GM21526 (cell line): ENCODE data around the gene BAD.

Source experiments
- ATAC-seq: cut with Tn5 transposase; IDR thresholded peaks from one replicate; pipeline ENCODE4 v1.9.1; 2021; ENCODE audit warnings: moderate library complexity; ENCODE audit not compliant: unreplicated experiment, low FRiP score

The BAD gene

DNA sequence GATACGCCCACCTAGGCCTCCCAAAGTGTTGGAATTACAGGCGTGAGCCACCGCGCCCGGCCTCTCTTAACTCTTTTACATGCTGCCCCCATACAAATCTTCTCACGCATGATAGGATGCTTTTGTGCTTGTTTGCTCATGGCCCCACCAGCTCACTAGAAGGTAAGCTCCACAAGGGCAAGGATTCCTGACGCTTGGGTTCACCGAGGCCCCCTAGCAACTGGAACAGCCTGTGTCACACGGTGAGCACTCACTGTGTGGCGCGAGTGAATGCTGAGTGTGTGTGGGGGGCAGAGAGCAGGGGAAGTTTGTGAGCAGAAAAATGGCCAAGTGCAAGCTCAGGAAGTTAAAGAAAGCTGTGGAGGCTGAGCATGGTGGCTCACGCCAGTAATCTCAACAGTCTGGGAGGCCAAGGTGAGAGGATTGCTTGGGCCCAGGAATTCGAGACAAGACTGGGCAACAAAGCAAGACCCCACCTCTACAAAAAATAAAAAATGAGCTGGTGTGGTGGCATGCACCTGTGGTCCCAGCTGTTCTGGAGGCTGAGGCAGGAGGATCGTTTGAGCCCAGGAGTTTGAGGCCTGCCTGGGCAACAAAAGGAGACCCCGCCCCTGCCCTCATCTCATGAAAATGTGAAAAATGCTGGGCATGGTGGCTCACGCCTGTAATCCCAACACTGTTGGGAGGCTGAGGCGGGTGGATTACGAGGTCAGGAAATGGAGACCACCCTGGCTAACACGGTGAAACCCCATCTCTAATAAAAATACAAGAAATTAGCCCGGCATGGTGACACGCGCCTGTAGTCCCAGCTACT lies 2.3 kb downstream of the BAD start:
- no peak for ATAC-seq

DNA sequence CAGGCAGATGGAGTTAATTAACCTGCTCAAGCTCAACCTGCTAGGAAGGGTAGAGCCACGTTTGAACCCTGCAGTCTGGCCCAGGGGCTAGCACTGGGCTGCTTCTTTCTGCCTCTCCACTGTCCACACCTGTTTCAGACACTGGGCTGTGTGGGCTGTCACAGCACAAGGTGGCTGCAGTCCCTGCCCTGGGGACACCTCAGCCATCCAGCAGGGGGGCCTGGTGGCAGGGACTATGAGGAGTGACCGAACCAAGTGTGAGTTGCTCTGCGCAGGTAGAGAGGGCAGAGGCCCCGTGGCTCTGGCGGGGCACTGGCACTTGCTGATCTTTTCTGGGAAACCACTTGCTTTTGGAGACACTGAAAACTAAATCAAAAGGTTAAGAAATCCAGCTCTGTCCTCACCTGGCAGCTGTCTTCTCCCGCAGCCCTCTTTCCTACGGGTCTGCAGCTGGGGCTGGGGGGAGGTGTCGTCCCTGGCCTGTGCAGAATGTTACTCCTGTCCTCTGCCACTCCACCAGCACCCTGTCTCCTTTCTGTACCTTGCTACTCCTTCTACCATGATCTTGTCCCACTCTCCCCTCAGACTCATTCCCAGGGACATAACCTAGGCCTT lies 5.8 kb downstream of the BAD start:
- ATAC-seq: no peak

DNA sequence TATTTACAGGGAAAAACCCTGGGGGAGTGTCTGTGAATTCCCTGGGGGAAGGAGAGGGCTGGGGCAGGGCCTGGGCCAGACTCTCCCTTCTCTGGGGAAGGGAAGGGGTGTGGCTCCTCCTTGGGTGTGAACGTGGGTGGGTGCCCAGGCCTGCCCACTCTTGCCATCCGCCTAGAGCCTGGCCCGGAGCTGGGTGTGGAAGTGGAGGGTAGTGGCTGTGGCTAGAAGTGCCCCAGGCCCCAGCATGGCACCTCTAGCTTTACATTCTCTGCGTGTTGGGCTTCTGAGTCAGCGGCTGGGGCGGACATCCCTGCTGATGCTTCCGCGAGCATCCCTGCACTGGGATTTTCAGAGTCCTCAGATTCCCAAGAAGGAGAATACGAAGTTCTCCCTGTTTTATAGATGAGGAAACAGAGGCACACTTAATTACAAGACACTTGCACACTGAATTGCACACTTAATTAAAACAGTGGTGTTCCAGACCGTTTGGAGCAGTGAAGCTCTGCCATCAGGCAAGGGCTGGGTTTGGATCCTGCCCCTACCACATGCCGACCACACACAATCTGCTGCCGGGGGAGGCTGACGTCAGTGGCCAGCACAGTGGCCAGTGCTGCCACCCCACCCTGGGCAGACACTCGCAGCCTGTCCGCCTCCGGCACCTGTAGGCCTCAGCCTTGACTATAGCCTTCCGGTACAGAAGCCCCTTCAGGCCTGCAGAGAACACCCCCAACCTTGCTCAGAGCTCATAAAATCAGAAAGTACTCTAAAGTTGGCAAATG lies 7.6 kb downstream of the BAD start:
- no peak for ATAC-seq

GRCh38 chr11:64275841-64276240 lies 8.6 kb downstream of the BAD start:
- ATAC-seq: no peak

- ATAC-seq: no peak
Measured at GRCh38 chr11:64275031-64275800, 9.2 kb downstream of the BAD start.

DNA sequence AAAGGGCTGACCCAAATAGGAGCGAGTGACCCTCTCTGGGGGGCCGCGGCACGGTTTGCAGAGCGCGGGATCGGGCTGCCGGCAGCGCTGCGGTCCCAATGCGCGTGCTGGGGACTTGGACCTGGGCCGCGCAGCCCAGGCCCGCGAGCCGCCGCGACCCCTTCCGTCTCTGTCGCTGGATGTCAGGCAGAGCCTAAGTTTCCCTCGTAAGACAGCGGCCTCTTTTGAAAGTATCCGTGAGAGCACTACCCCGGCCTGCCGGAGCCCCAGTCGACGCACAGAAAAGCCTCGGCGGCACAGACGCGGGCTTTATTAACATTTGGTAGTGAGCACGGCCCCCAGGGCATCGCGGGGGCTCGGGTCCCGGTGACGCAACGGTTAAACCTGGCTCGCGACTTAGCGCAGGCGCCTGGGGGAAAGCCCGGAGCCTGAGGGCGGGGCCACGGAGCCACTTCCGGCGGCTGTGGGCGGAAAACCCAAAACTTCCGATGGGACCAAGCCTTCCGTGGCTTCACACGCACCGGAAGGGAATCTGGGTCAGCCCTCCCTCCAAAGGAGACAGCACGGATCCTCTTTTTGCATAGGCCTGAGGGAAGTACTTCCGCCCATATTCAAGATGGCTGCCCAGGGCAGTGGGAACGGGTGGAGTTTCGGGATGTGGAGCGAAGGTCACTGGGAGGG lies 14.8 kb downstream of the BAD start:
- ATAC-seq: peak; percentile 48

DNA sequence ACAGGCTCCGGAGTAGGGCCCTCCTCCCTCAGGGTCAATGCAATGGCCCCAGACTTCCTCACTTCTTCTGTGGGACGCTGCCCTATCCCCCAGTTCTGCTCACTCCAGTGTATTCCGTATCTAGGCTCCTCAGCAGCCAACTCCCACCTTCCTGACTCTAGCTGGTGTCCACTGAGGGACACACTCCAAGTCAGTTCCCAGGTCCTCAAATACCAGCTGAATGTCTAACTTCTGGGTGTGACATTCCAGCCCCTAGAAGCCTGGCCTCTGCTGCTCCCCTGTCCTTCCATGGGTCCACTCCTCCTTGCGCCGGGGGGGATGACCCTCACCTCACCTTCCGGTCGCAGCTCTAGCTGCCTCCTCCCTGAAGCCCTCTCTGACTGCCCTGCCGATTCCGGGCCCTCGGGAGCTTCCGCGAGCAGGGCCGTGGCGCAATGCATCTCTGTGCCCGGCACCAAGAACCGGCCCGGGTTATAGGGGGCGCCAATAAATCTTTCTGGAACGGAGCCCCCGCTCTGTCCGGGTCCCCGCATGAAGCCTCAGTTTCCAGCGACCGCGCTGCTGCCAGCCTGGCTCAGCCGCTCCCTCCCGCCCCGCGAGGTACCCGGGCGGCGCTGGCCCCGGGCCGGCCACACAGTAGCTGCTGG lies 15.4 kb downstream of the BAD start:
- peak; percentile 17 for ATAC-seq

- no peak for ATAC-seq
Measured at GRCh38 chr11:64268025-64268892, 16.2 kb downstream of the BAD start.

GRCh38 chr11:64267207-64267945 lies 17.1 kb downstream of the BAD start:
- no peak for ATAC-seq

DNA sequence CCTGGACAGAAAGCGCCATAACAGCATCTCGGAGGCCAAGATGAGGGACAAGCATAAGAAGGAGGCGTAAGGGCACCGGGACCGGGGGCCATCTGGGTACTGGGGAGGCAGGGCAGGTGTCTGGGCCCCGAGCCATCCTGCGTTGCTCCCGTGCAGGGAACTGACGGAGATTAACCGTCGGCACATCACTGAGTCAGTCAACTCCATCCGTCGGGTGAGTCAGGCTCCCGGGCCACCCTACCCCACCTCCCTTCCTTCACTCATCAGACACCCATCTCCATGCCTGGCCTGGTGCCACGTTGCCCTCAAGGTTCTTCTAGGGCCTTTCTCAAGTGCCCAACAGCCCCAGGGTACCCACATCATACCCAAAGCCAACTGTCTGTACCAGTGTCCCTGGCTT lies 18.1 kb downstream of the BAD start:
- ATAC-seq: no peak

- ATAC-seq: no peak
Measured at GRCh38 chr11:64265176-64266160, 19.0 kb downstream of the BAD start.

GRCh38 chr11:64264371-64264852 lies 20.1 kb downstream of the BAD start:
- ATAC-seq: no peak

DNA sequence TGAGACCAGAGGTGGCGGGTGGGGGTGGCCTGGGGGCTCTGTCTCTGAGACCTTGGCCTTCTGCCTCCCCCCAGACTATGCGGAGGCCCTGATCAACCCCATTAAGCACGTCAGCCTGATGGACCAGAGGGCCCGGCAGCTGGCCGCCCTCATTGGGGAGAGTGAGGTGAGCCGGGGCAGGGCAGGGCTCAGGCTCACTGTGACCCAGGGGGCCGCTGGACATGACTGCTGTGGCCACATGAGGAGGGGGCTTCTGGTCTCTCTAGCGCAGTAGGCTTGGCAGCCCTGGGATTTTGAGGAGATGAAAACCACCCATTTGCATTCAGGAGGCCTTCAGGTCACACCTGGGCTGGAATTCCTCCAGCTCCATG lies 20.5 kb downstream of the BAD start:
- ATAC-seq: no peak

DNA sequence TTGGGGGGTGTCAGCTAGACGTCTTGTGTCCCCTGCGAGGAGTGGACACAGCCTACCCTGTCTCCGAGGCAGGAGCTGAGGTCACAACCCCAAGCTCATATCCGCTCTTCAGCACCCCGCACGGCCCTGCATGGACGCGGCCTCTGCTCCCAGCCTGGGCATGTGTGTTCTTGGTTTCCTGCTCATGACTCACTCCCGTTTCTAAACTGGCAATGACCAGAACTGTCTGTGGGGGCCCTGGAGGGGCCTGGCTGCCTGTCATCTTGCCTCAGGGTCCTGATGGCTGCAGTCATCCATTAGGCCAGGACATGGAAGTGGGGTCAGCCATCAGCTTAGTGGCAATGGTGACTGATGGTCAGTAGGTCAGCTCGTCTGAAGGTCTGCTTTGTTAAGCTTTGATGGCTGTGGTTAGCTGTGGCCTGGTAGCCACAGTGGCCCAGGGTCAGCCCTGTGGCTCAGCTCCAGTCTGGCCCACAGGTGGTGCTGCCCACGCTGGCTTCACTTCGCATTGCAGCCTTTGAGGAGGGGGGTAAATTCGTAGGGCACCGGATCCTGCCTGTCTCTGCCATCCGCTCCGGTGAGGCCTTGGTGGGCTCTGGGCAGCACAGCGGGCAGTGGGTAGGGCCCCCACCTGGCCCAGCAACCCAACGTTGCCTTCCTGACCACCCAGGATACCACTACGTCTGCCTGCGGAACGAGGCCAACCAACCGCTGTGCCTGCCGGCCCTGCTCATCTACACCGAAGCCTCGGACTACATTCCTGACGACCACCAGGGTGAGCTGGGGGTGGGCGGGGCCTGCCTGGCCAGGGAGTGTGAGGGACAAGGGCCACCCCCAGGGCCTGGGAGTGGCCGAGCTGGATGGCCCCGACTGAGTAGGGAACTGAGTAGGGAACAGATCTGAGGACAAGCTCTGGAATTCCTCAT lies 21.2 kb downstream of the BAD start:
- no peak for ATAC-seq

DNA sequence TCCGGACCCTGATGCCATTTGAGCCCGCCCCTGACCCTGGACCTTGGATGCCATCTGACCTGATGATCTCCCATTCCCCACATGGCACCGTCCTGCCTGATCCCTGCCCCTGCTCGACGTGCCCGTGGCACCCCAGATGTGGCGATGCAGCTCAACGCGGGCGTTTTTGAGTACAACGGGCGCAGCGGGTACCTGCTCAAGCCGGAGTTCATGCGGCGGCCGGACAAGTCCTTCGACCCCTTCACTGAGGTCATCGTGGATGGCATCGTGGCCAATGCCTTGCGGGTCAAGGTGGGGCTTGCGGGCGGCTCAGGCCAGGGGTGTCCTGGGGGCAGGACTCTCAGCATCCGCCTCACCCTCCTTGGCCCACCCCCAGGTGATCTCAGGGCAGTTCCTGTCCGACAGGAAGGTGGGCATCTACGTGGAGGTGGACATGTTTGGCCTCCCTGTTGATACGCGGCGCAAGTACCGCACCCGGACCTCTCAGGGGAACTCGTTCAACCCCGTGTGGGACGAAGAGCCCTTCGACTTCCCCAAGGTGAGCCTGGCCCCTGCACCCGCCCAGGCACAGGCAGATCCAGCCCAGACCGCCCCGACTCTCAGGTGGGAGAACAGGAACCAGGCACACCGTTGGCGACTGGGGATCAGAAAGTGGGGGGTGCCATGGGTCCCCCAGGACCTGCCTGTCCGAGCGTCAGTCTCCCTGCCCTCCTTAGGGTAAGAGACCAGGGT lies 22.0 kb downstream of the BAD start:
- no peak for ATAC-seq
